Measurements from ENCODE around the gene KMT2D.

KMT2D gene

GRCh38 chr12:49030714-49031572 lies 29.7 kb downstream of the KMT2D start:
- H3K27me3 ChIP-seq (ENCODE audit: insufficient read depth, low read length, poor library complexity) = no peaks in the 10 kb centered on the region
- peaks cover 59% of the 10 kb centered on the region for H4K20me1 ChIP-seq (ENCODE audit: insufficient read depth, low read length)
- H2AFZ ChIP-seq (ENCODE audit: low read depth, low read length) = no peak overlapping the region
- no peaks in the 10 kb centered on the region for H3K9me3 ChIP-seq (ENCODE audit: insufficient read depth, low read length, severe bottlenecking)
- H3K9ac ChIP-seq (ENCODE audit: low read depth, low read length) = no peak overlapping the region
- DNase-seq (no peak), ATAC-seq (ENCODE audit: insufficient read depth, low read depth) (0 out of 3 replicates have a peak, but pooled peaks have one; percentile 10)
- no peak overlapping the region for H3K4me2 ChIP-seq (ENCODE audit: insufficient read depth, low read length)
- no peak overlapping the region for H3K4me3 ChIP-seq (ENCODE audit: low read depth in 1 of 2, low read length in 2 of 2)
- H3K4me1 ChIP-seq (ENCODE audit: insufficient read depth, low read length) = no peaks in the 10 kb centered on the region
- H3K79me2 ChIP-seq (ENCODE audit: insufficient read depth, low read length) = peaks cover 4% of the 10 kb centered on the region; the same call in 1 of the 2 replicates
- H3K36me3 ChIP-seq (ENCODE audit: insufficient read depth, low read length) = peaks cover 98% of the 10 kb centered on the region
- H3K27ac ChIP-seq (ENCODE audit: low read length) = no peak overlapping the region
- TF ChIP-seq CTCF (IDR thresholded peaks at IDR 0.05; ENCODE audit: borderline replicate concordance, extremely low read depth, low read length, poor library complexity, severe bottlenecking) = no peak
- TF ChIP-seq EZH2 (IDR thresholded peaks at IDR 0.05; ENCODE audit: borderline replicate concordance, low read depth, low read length, severe bottlenecking) = no peak

- no peak overlapping the region for H3K27ac ChIP-seq (ENCODE audit: low read length)
- H3K4me3 ChIP-seq (ENCODE audit: low read depth in 1 of 2, low read length in 2 of 2) = no peak overlapping the region
- no peak overlapping the region for H3K4me2 ChIP-seq (ENCODE audit: insufficient read depth, low read length)
- H3K4me1 ChIP-seq (ENCODE audit: insufficient read depth, low read length) = no peaks in the 10 kb centered on the region
- H3K9me3 ChIP-seq (ENCODE audit: insufficient read depth, low read length, severe bottlenecking) = no peaks in the 10 kb centered on the region
- H3K27me3 ChIP-seq (ENCODE audit: insufficient read depth, low read length, poor library complexity) = no peaks in the 10 kb centered on the region
- ATAC-seq (ENCODE audit: insufficient read depth, low read depth) (no peak), DNase-seq (no peak)
- peaks cover 4% of the 10 kb centered on the region; the same call in 1 of the 2 replicates for H3K79me2 ChIP-seq (ENCODE audit: insufficient read depth, low read length)
- H4K20me1 ChIP-seq (ENCODE audit: insufficient read depth, low read length) = peaks cover 59% of the 10 kb centered on the region
- peaks cover 99% of the 10 kb centered on the region for H3K36me3 ChIP-seq (ENCODE audit: insufficient read depth, low read length)
- no peak for TF ChIP-seq CTCF (IDR thresholded peaks at IDR 0.05; ENCODE audit: borderline replicate concordance, extremely low read depth, low read length, poor library complexity, severe bottlenecking)
- no peak for TF ChIP-seq EZH2 (IDR thresholded peaks at IDR 0.05; ENCODE audit: borderline replicate concordance, low read depth, low read length, severe bottlenecking)
- H2AFZ ChIP-seq (ENCODE audit: low read depth, low read length) = no peak overlapping the region
- no peak overlapping the region for H3K9ac ChIP-seq (ENCODE audit: low read depth, low read length)
Measured at GRCh38 chr12:49030119-49030518, 30.5 kb downstream of the KMT2D start.

- DNase-seq = no peak
- Histone ChIP-seq H2AFZ (ENCODE audit: low read depth, low read length) (no peak overlapping the region), H3K79me2 (ENCODE audit: insufficient read depth, low read length) (0 out of 2 replicates have a peak, but pooled peaks cover 4% of the 10 kb centered on the region), H3K4me1 (ENCODE audit: insufficient read depth, low read length) (no peaks in the 10 kb centered on the region), H4K20me1 (ENCODE audit: insufficient read depth, low read length) (peaks cover 57% of the 10 kb centered on the region), H3K4me3 (ENCODE audit: low read depth in 1 of 2, low read length in 2 of 2) (no peak overlapping the region), H3K27ac (ENCODE audit: low read length) (no peak overlapping the region), H3K27me3 (ENCODE audit: insufficient read depth, low read length, poor library complexity) (no peaks in the 10 kb centered on the region), H3K9ac (ENCODE audit: low read depth, low read length) (no peak overlapping the region), H3K4me2 (ENCODE audit: insufficient read depth, low read length) (no peak overlapping the region), H3K36me3 (ENCODE audit: insufficient read depth, low read length) (peaks cover 99% of the 10 kb centered on the region), H3K9me3 (ENCODE audit: insufficient read depth, low read length, severe bottlenecking) (no peaks in the 10 kb centered on the region)
- ATAC-seq (ENCODE audit: insufficient read depth, low read depth) = no peak
- TF ChIP-seq CTCF (IDR thresholded peaks at IDR 0.05; ENCODE audit: borderline replicate concordance, extremely low read depth, low read length, poor library complexity, severe bottlenecking) = no peak
- TF ChIP-seq EZH2 (IDR thresholded peaks at IDR 0.05; ENCODE audit: borderline replicate concordance, low read depth, low read length, severe bottlenecking) = no peak
Measured at GRCh38 chr12:49028666-49029275, 31.8 kb downstream of the KMT2D start.

All from DND-41 (cell line).